ENCODE data around the gene SLC35G4. TPM values are rescaled to one million over a fixed set of nuclear protein-coding genes. Genes with fewer than 3 reads are reported as not detected.
"Not testable (repeated sequence)": the region's sequence is repeated elsewhere in the genome, so short reads cannot be mapped to it uniquely, and the experiment has no call there.

The SLC35G4 gene
- polyA plus RNA-seq, 1 of the 3 experiments (the other 2 are of a cell fraction): not detected

GRCh38 chr18:11607906-11608305, 1.5 kb upstream of the SLC35G4 start:
- 3% methylated on average over 2 of the region's 2 CpGs for WGBS (ENCODE audit: low lambda C conversion rate)
- Histone ChIP-seq H4K20me1 (ENCODE audit: insufficient read depth) (no peaks in the 10 kb centered on the region), H2AFZ (ENCODE audit: low read depth) (no peak overlapping the region), H3F3A (replicated peaks; ENCODE audit: insufficient read depth) (no peaks in the 10 kb centered on the region), H3K9me3 (no peaks in the 10 kb centered on the region), H3K4me3 (ENCODE audit: low read depth in 2 of 2, low read length in 1 of 2) (no peak overlapping the region), H3K27me3 (ENCODE audit: insufficient read depth) (peaks cover 11% of the 10 kb centered on the region; the same call in 1 of the 2 replicates), H3K27ac (ENCODE audit: low read depth in 2 of 2, low read length in 1 of 2) (no peak overlapping the region), H3K79me2 (ENCODE audit: insufficient read depth) (no peaks in the 10 kb centered on the region), H3K4me1 (ENCODE audit: control insufficient read depth in 1 of 2, insufficient read depth in 2 of 2, low read depth in 1 of 2, low read length in 1 of 2) (no peaks in the 10 kb centered on the region), H3K4me2 (no peak overlapping the region), H3K9ac (no peak overlapping the region), H3K36me3 (replicated peaks in 1 of 2; ENCODE audit: control insufficient read depth in 1 of 2, insufficient read depth in 2 of 2, low read length in 1 of 2) (no peaks in the 10 kb centered on the region), H3K9me2 (no peaks in the 10 kb centered on the region)
- no peak for DNase-seq
- ChIA-PET POLR2A (no interaction called here), CTCF (no interaction called here)
- TF ChIP-seq RXRA (IDR thresholded peaks at IDR 0.05; ENCODE audit: borderline replicate concordance, low read depth): no peak
- TF ChIP-seq RFX5 (IDR thresholded peaks at IDR 0.05; ENCODE audit: low read length): no peak
- no peak for TF ChIP-seq USF2 (IDR thresholded peaks at IDR 0.05; ENCODE audit: borderline replicate concordance, low read depth, low read length)
- TF ChIP-seq PBX3 (IDR thresholded peaks at IDR 0.05): no peak
- TF ChIP-seq MXI1 (IDR thresholded peaks at IDR 0.05; ENCODE audit: low read depth, low read length): no peak
- no peak for TF ChIP-seq RCOR1 (IDR thresholded peaks at IDR 0.05; ENCODE audit: low read length)
- TF ChIP-seq USF1 (IDR thresholded peaks at IDR 0.05; ENCODE audit: borderline replicate concordance, low read depth): no peak
- no peak for TF ChIP-seq NFIC (IDR thresholded peaks at IDR 0.05; ENCODE audit: borderline replicate concordance)
- no peak for TF ChIP-seq MAX (IDR thresholded peaks at IDR 0.05; ENCODE audit: low read depth)
- TF ChIP-seq ZBTB33 (IDR thresholded peaks at IDR 0.05; ENCODE audit: borderline replicate concordance, low read depth): no peak
- TF ChIP-seq CTCF (IDR thresholded peaks at IDR 0.05): no peak
- TF ChIP-seq FOXJ3 (CRISPR knock-in tag; IDR thresholded peaks at IDR 0.05): no peak
- no peak for TF ChIP-seq FOXM1 (IDR thresholded peaks at IDR 0.05; ENCODE audit: low read depth)
- TF ChIP-seq IRF3 (IDR thresholded peaks at IDR 0.05; ENCODE audit: low read depth, low read length): no peak
- TF ChIP-seq MEF2A (IDR thresholded peaks at IDR 0.05; ENCODE audit: borderline replicate concordance, low read depth): no peak
- no peak for TF ChIP-seq REST (IDR thresholded peaks at IDR 0.05; ENCODE audit: low read depth, low read length)

GRCh38 chr18:11608618-11609017, 778 bp upstream of the SLC35G4 start:
- POLR2A ChIA-PET, CTCF ChIA-PET: not testable (repeated sequence)

More at GRCh38 chr18:11608618-11609017, 778 bp upstream of the SLC35G4 start:
- H3K9ac ChIP-seq; H3K4me3 ChIP-seq (ENCODE audit: low read depth in 2 of 2, low read length in 1 of 2); DNase-seq; H3K79me2 ChIP-seq (ENCODE audit: insufficient read depth); H2AFZ ChIP-seq (ENCODE audit: low read depth); H3K27ac ChIP-seq (ENCODE audit: low read depth in 2 of 2, low read length in 1 of 2); H3K4me1 ChIP-seq (ENCODE audit: control insufficient read depth in 1 of 2, insufficient read depth in 2 of 2, low read depth in 1 of 2, low read length in 1 of 2); H3K4me2 ChIP-seq; H3K36me3 ChIP-seq (replicated peaks in 1 of 2; ENCODE audit: control insufficient read depth in 1 of 2, insufficient read depth in 2 of 2, low read length in 1 of 2); H4K20me1 ChIP-seq (ENCODE audit: insufficient read depth); H3K9me3 ChIP-seq; H3F3A ChIP-seq (replicated peaks; ENCODE audit: insufficient read depth); H3K9me2 ChIP-seq: not testable (repeated sequence)
- WGBS (ENCODE audit: low lambda C conversion rate): 7% methylated on average over 10 of the region's 19 CpGs
- peaks cover 11% of the 10 kb centered on the region; the same call in 1 of the 2 replicates for H3K27me3 ChIP-seq (ENCODE audit: insufficient read depth)

Data from SK-N-SH (cell line).